Lower lobe of right lung (tissue), 2 donors: ENCODE data around the gene CACNA1C. TPM values are rescaled to one million over a fixed set of nuclear protein-coding genes. Genes with fewer than 3 reads are reported as not detected.
A peak's percentile ranks its signal among the peaks of the same experiment; 100 is the strongest.

Source experiments
- ATAC-seq, 2 donors: fragments of 200-7000 bp; cut with Tn5 transposase; one replicate each; pipeline ENCODE4 v1.9.1; 2020 to 2022; ENCODE audit warnings: mild to moderate bottlenecking in 2 of 2, moderate library complexity in 2 of 2
- DNase-seq: peaks from one replicate; pipeline ENCODE4 v3.0.0-alpha.2; 2020
- H3K27ac ChIP-seq: fragments of 200-600 bp; one replicate; pipeline ENCODE4 v1.8.0; 2022
- H3K27me3 ChIP-seq: fragments of 200-600 bp; one replicate; pipeline ENCODE4 v1.8.0; 2022; ENCODE audit warnings: low read depth
- H3K36me3 ChIP-seq: fragments of 200-600 bp; one replicate; pipeline ENCODE4 v1.8.0; 2022; ENCODE audit warnings: mild to moderate bottlenecking
- H3K4me1 ChIP-seq: fragments of 200-600 bp; one replicate; pipeline ENCODE4 v1.8.0; 2022
- H3K4me3 ChIP-seq: fragments of 200-600 bp; one replicate; pipeline ENCODE4 v1.8.0; 2022; ENCODE audit warnings: mild to moderate bottlenecking
- H3K9me3 ChIP-seq: fragments of 200-600 bp; one replicate; pipeline ENCODE4 v1.8.0; 2022
- intact Hi-C: fragments of 100-400 bp; cut with DNase I; formaldehyde crosslinking; loops from one replicate; pipeline ENCODE4 v1.11.0; 2022
- total RNA-seq: library from RNA; stranded (reverse); fragmentation: NEBNext Ultra II Directional; extraction: Animal tissue kit (Norgen Biotek cat#: 25700); gene quantifications from one replicate; pipeline ENCODE4 v1.2.1, GENCODE V29; 2021
- TF ChIP-seq, protein P1 (sequence below): fragments of 200-600 bp; IDR thresholded peaks from one replicate; pipeline ENCODE4 v1.8.0; 2022; ENCODE audit warnings: antibody characterized with exemption, mild to moderate bottlenecking
- donor health status: DM: no; HTN: yes; CAD: no; lungs with severe emphysema.

Gene CACNA1C
- total RNA-seq, 1 donor from 2014 or later = 8.4 TPM

- TF ChIP-seq, protein P1, sequence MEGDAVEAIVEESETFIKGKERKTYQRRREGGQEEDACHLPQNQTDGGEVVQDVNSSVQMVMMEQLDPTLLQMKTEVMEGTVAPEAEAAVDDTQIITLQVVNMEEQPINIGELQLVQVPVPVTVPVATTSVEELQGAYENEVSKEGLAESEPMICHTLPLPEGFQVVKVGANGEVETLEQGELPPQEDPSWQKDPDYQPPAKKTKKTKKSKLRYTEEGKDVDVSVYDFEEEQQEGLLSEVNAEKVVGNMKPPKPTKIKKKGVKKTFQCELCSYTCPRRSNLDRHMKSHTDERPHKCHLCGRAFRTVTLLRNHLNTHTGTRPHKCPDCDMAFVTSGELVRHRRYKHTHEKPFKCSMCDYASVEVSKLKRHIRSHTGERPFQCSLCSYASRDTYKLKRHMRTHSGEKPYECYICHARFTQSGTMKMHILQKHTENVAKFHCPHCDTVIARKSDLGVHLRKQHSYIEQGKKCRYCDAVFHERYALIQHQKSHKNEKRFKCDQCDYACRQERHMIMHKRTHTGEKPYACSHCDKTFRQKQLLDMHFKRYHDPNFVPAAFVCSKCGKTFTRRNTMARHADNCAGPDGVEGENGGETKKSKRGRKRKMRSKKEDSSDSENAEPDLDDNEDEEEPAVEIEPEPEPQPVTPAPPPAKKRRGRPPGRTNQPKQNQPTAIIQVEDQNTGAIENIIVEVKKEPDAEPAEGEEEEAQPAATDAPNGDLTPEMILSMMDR = no peak
- no peaks in the 10 kb centered on the region for H3K9me3 ChIP-seq
- ATAC-seq = no peak
- peaks cover 10% of the 10 kb centered on the region for H3K4me1 ChIP-seq
- H3K4me3 ChIP-seq = no peak overlapping the region
- intact Hi-C loops = no loop called here
- no peak for DNase-seq
- H3K27ac ChIP-seq = no peak overlapping the region
- no peaks in the 10 kb centered on the region for H3K27me3 ChIP-seq
- no peaks in the 10 kb centered on the region for H3K36me3 ChIP-seq
These were observed 114.4 kb downstream of the CACNA1C start for GRCh38 chr12:2167231-2167630.

- intact Hi-C loops = no loop called here
- TF ChIP-seq, protein P1 = no peak
- H3K9me3 ChIP-seq = no peaks in the 10 kb centered on the region
- H3K27me3 ChIP-seq = no peaks in the 10 kb centered on the region
- no peak overlapping the region for H3K27ac ChIP-seq
- ATAC-seq (no peak), DNase-seq (no peak)
- H3K4me3 ChIP-seq = no peak overlapping the region
- no peaks in the 10 kb centered on the region for H3K4me1 ChIP-seq
- no peaks in the 10 kb centered on the region for H3K36me3 ChIP-seq
These were observed 116.0 kb downstream of the CACNA1C start for GRCh38 chr12:2168808-2169207.

GRCh38 chr12:2169489-2169888 is 116.7 kb downstream of the CACNA1C start:
- intact Hi-C loops = no loop called here
- H3K36me3 ChIP-seq = no peaks in the 10 kb centered on the region
- DNase-seq (no peak), ATAC-seq (no peak)
- TF ChIP-seq, protein P1 = no peak
- no peak overlapping the region for H3K4me3 ChIP-seq
- no peaks in the 10 kb centered on the region for H3K4me1 ChIP-seq
- H3K9me3 ChIP-seq = no peaks in the 10 kb centered on the region
- no peak overlapping the region for H3K27ac ChIP-seq
- no peaks in the 10 kb centered on the region for H3K27me3 ChIP-seq

- Histone ChIP-seq H3K4me3 (no peak overlapping the region), H3K36me3 (no peaks in the 10 kb centered on the region), H3K4me1 (no peaks in the 10 kb centered on the region), H3K9me3 (no peaks in the 10 kb centered on the region), H3K27me3 (no peaks in the 10 kb centered on the region), H3K27ac (no peak overlapping the region)
- no peak for DNase-seq
- TF ChIP-seq, protein P1 = no peak
- intact Hi-C loops = no loop called here
- no peak for ATAC-seq
These were observed 117.2 kb downstream of the CACNA1C start for GRCh38 chr12:2169940-2170339.

- intact Hi-C loops = no loop called here
- TF ChIP-seq, protein P1 = no peak
- DNase-seq = no peak
- Histone ChIP-seq H3K4me3 (no peak overlapping the region), H3K4me1 (no peaks in the 10 kb centered on the region), H3K36me3 (no peaks in the 10 kb centered on the region), H3K9me3 (no peaks in the 10 kb centered on the region), H3K27ac (no peak overlapping the region), H3K27me3 (no peaks in the 10 kb centered on the region)
- ATAC-seq = peak; percentile 26 to 37
These were observed 117.6 kb downstream of the CACNA1C start for GRCh38 chr12:2170376-2170775.
